ENCODE results near the gene UGT8.

DNA sequence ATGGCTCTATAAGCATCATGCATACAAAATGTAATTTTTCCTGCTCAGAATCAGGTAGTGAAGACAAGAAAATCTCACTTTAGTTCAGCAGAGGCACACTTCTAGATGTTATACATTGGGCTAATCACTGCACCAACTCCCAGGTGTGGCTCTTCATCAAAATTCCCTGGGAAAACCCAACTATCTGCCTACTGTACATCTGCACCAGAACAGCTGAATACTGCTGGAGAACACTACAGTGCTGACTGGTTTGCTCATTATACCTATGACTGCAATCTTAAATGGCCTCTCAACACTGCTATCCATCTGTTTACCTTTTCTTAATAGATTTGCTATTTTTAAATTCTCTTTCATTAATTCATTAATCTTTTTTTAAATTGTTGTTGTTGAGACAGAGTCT lies 92.0 kb downstream of the UGT8 start:
- TF ChIP-seq POLR2A (IDR thresholded peaks at IDR 0.05) (no peak), CTCF (IDR thresholded peaks at IDR 0.05) (no peak)
